Measurements from ENCODE around the gene LOXL3. TPM values are rescaled to one million over a fixed set of nuclear protein-coding genes. Genes with fewer than 3 reads are reported as not detected.

Gene LOXL3
- total RNA-seq, 1 donor from 2014 or later: 17.6 TPM

GRCh38 chr2:74512744-74513604, 40.8 kb downstream of the LOXL3 start:
- H3K9me3 Mint-ChIP-seq (ENCODE audit: unreplicated experiment): peaks cover 8% of the 10 kb centered on the region
- no peak overlapping the region for H3K4me3 Mint-ChIP-seq (ENCODE audit: unreplicated experiment)
- Histone ChIP-seq H4K20me1 (ENCODE audit: insufficient read depth, low read length) (peaks cover 6% of the 10 kb centered on the region), H3K9ac (ENCODE audit: low read length) (no peak overlapping the region), H3K4me2 (ENCODE audit: low read length) (no peak overlapping the region), H3K4me1 (ENCODE audit: insufficient read depth, low read length) (peaks cover 15% of the 10 kb centered on the region), H3K9me3 (ENCODE audit: insufficient read depth, low read depth, low read length) (no peaks in the 10 kb centered on the region), H3K27ac (ENCODE audit: low read depth, low read length) (no peak overlapping the region), H3K79me2 (ENCODE audit: insufficient read depth, low read length) (no peaks in the 10 kb centered on the region), H3K4me3 (ENCODE audit: insufficient read depth, low read depth, low read length) (no peak overlapping the region), H2AFZ (ENCODE audit: low read depth, low read length) (no peak overlapping the region), H3K27me3 (ENCODE audit: insufficient read depth, low read length) (peaks cover 73% of the 10 kb centered on the region), H3K36me3 (ENCODE audit: insufficient read depth, low read length) (no peaks in the 10 kb centered on the region)
- H3K4me1 Mint-ChIP-seq (ENCODE audit: low read depth, unreplicated experiment): peaks cover 3% of the 10 kb centered on the region
- H3K27me3 Mint-ChIP-seq (ENCODE audit: low read depth, unreplicated experiment): peaks cover 68% of the 10 kb centered on the region
- no peaks in the 10 kb centered on the region for H3K36me3 Mint-ChIP-seq (ENCODE audit: low read depth, unreplicated experiment)
- peak overlapping the region; percentile 66 for H3K27ac Mint-ChIP-seq (ENCODE audit: unreplicated experiment)
- FAIRE-seq: no peak
- no peak for DNase-seq (ENCODE audit: low read depth)
- TF ChIP-seq CTCF (IDR thresholded peaks at IDR 0.05; ENCODE audit: insufficient read depth, low read depth, low read length): no peak
- TF ChIP-seq EZH2 (IDR thresholded peaks at IDR 0.05; ENCODE audit: insufficient read depth, low read length): no peak

- no peak overlapping the region for H2AFZ ChIP-seq (ENCODE audit: low read depth, low read length)
- no peak overlapping the region for H3K27ac ChIP-seq (ENCODE audit: low read depth, low read length)
- H3K27me3 ChIP-seq (ENCODE audit: insufficient read depth, low read length): peaks cover 59% of the 10 kb centered on the region
- H3K79me2 ChIP-seq (ENCODE audit: insufficient read depth, low read length): peaks cover 9% of the 10 kb centered on the region
- DNase-seq (ENCODE audit: low read depth) (no peak), FAIRE-seq (no peak)
- H3K9ac ChIP-seq (ENCODE audit: low read length): no peak overlapping the region
- H3K4me3 ChIP-seq (ENCODE audit: insufficient read depth, low read depth, low read length): no peak overlapping the region
- peaks cover 23% of the 10 kb centered on the region for H3K4me1 ChIP-seq (ENCODE audit: insufficient read depth, low read length)
- Mint-ChIP-seq H3K27ac (ENCODE audit: unreplicated experiment) (no peak overlapping the region), H3K9me3 (ENCODE audit: unreplicated experiment) (no peaks in the 10 kb centered on the region), H3K27me3 (ENCODE audit: low read depth, unreplicated experiment) (peaks cover 51% of the 10 kb centered on the region), H3K4me1 (ENCODE audit: low read depth, unreplicated experiment) (peaks cover 8% of the 10 kb centered on the region), H3K4me3 (ENCODE audit: unreplicated experiment) (no peak overlapping the region), H3K36me3 (ENCODE audit: low read depth, unreplicated experiment) (peaks cover 5% of the 10 kb centered on the region)
- H4K20me1 ChIP-seq (ENCODE audit: insufficient read depth, low read length): peaks cover 6% of the 10 kb centered on the region
- H3K4me2 ChIP-seq (ENCODE audit: low read length): no peak overlapping the region
- no peak for TF ChIP-seq CTCF (IDR thresholded peaks at IDR 0.05; ENCODE audit: insufficient read depth, low read depth, low read length)
- TF ChIP-seq EZH2 (IDR thresholded peaks at IDR 0.05; ENCODE audit: insufficient read depth, low read length): peak; percentile 49
- H3K9me3 ChIP-seq (ENCODE audit: insufficient read depth, low read depth, low read length): no peaks in the 10 kb centered on the region
- no peaks in the 10 kb centered on the region for H3K36me3 ChIP-seq (ENCODE audit: insufficient read depth, low read length)
Measured at GRCh38 chr2:74511104-74511989, 42.4 kb downstream of the LOXL3 start.

All from astrocyte (in vitro differentiated cells and primary cell).